ENCODE measurements around the gene CRTAP. TPM values are rescaled to one million over a fixed set of nuclear protein-coding genes. Genes with fewer than 3 reads are reported as not detected.

The CRTAP gene
- total RNA-seq, 4 donors from 2014 or later, result 234 to 469 (median 380) TPM

- no peak for TF ChIP-seq CTCF (IDR thresholded peaks at IDR 0.05; ENCODE audit: low read depth)
These were observed 17.7 kb downstream of the CRTAP start for GRCh38 chr3:33131331-33132018.

GRCh38 chr3:33132019-33132360, 18.2 kb downstream of the CRTAP start:
- TF ChIP-seq CTCF (IDR thresholded peaks at IDR 0.05; ENCODE audit: low read depth), result no peak

GRCh38 chr3:33134026-33134625, 20.3 kb downstream of the CRTAP start:
- TF ChIP-seq CTCF (IDR thresholded peaks at IDR 0.05; ENCODE audit: low read depth), result no peak

- no peak for TF ChIP-seq CTCF (IDR thresholded peaks at IDR 0.05; ENCODE audit: low read depth)
These were observed 23.9 kb downstream of the CRTAP start for GRCh38 chr3:33137691-33138090.

- no peak for TF ChIP-seq CTCF (IDR thresholded peaks at IDR 0.05; ENCODE audit: low read depth)
These were observed 26.2 kb downstream of the CRTAP start for GRCh38 chr3:33139996-33140395.

GRCh38 chr3:33141006-33141405, 27.2 kb downstream of the CRTAP start:
- no peak for TF ChIP-seq CTCF (IDR thresholded peaks at IDR 0.05; ENCODE audit: low read depth)

GRCh38 chr3:33144433-33144832, 30.6 kb downstream of the CRTAP start:
- no peak for TF ChIP-seq CTCF (IDR thresholded peaks at IDR 0.05; ENCODE audit: low read depth)
